ENCODE data around the gene MET. TPM values are rescaled to one million over a fixed set of nuclear protein-coding genes. Genes with fewer than 3 reads are reported as not detected.
A peak's percentile ranks its signal among the peaks of the same experiment; 100 is the strongest.

MET gene
- polyA plus RNA-seq, 2 of the 4 experiments (the other 2 are of a cell fraction), result 72.3 to 165 TPM

GRCh38 chr7:116705419-116705818 is 33.4 kb downstream of the MET start:
- H3K9me3 ChIP-seq, result no peaks in the 10 kb centered on the region
- ATAC-seq, result no peak
- DNase-seq (ENCODE audit: low read depth in 1 of 2, low spot score in 1 of 2), result no peak
- TF ChIP-seq JUNB (IDR thresholded peaks at IDR 0.05) (no peak), EHMT2 (IDR thresholded peaks at IDR 0.05; ENCODE audit: low read depth) (no peak), JUN (IDR thresholded peaks at IDR 0.05) (no peak), RAD21 (conservative IDR thresholded peaks at IDR 0.05 in 1 of 2, IDR thresholded peaks at IDR 0.05 in 1 of 2) (no peak), CHD4 (IDR thresholded peaks at IDR 0.05; ENCODE audit: borderline replicate concordance) (no peak), RARB (CRISPR knock-in tag; IDR thresholded peaks at IDR 0.05) (no peak), POLR2A (IDR thresholded peaks at IDR 0.05; ENCODE audit: low read length) (no peak), ZNF302 (CRISPR knock-in tag; IDR thresholded peaks at IDR 0.05) (no peak), CEBPB (IDR thresholded peaks at IDR 0.05) (no peak), EP300 (IDR thresholded peaks at IDR 0.05) (no peak), CBX8 (IDR thresholded peaks at IDR 0.05) (no peak), PHF8 (IDR thresholded peaks at IDR 0.05; ENCODE audit: borderline replicate concordance, low read depth) (no peak), FOSL2 (IDR thresholded peaks at IDR 0.05) (no peak), FOSL2 (CRISPR knock-in tag; IDR thresholded peaks at IDR 0.05) (no peak)
- ChIA-PET CTCF (no interaction called here), POLR2A (no interaction called here)
- peak overlapping the region; percentile 92 to 98 for H3K27ac ChIP-seq
- H3K4me3 ChIP-seq, result no peak overlapping the region
- peak overlapping the region; percentile 96 for H3K4me2 ChIP-seq
- H3K4me1 ChIP-seq, result peaks cover 82% of the 10 kb centered on the region
- peak; percentile 84 for FAIRE-seq

GRCh38 chr7:116706668-116707126 is 34.7 kb downstream of the MET start:
- FAIRE-seq (peak; percentile 99), DNase-seq (ENCODE audit: low read depth in 1 of 2, low spot score in 1 of 2) (peak; percentile 62 to 82), ATAC-seq (peak; percentile 91 to 94)
- ChIA-PET POLR2A (interaction anchor here (0.7 to 2.8 kb wide), 2 partner anchors 11 to 35 kb away, joined by 4 to 14 read pairs; partner anchors contain the start of gene MET), CTCF (interaction anchor here (0.5 to 1.0 kb wide), 3 partner anchors 35 to 416 kb away, joined by 3 to 4 read pairs (median 3); partner anchors contain the start of gene MET)
- peaks cover 86% of the 10 kb centered on the region for H3K4me1 ChIP-seq
- peak overlapping the region; percentile 96 for H3K4me2 ChIP-seq
- 0% methylated on average over 3 of the region's 3 CpGs for WGBS (ENCODE audit: missing lambda C conversion rate)
- H3K27ac ChIP-seq, result peak overlapping the region; percentile 92 to 98
- H3K9me3 ChIP-seq, result no peaks in the 10 kb centered on the region
- peak overlapping the region; percentile 38 for H3K4me3 ChIP-seq
- TF ChIP-seq CEBPB (IDR thresholded peaks at IDR 0.05) (peak in 1 of 2 experiments; percentile 44; a peak in 1 of 4 replicates), BCL3 (IDR thresholded peaks at IDR 0.05) (peak; percentile 76; the same call in 2 of the 3 replicates), FOSL2 (IDR thresholded peaks at IDR 0.05) (peak; percentile 90), FOSL2 (CRISPR knock-in tag; IDR thresholded peaks at IDR 0.05) (peak; percentile 89), JUN (IDR thresholded peaks at IDR 0.05) (peak; percentile 56 to 78; a peak in 2 of 5 replicates), POLR2A (IDR thresholded peaks at IDR 0.05; ENCODE audit: low read length) (no peak), MAFK (IDR thresholded peaks at IDR 0.05; ENCODE audit: partially characterized antibody) (no peak), SMC3 (IDR thresholded peaks at IDR 0.05) (0 out of 3 replicates have a peak, but pooled peaks have one; percentile 12), ZFP36 (IDR thresholded peaks at IDR 0.05; ENCODE audit: borderline replicate concordance, partially characterized antibody) (no peak), RARB (CRISPR knock-in tag; IDR thresholded peaks at IDR 0.05) (peak; percentile 63; the same call in 1 of the 2 replicates), JUNB (IDR thresholded peaks at IDR 0.05) (peak; percentile 92), NFE2L2 (conservative IDR thresholded peaks at IDR 0.05; ENCODE audit: low read length) (no peak), HEYL (CRISPR knock-in tag; IDR thresholded peaks at IDR 0.05) (no peak), GATA3 (IDR thresholded peaks at IDR 0.05; ENCODE audit: borderline replicate concordance) (peak; percentile 85; the same call in 1 of the 2 replicates), PBX3 (IDR thresholded peaks at IDR 0.05) (no peak; the same call in 1 of the 2 replicates)

DNA sequence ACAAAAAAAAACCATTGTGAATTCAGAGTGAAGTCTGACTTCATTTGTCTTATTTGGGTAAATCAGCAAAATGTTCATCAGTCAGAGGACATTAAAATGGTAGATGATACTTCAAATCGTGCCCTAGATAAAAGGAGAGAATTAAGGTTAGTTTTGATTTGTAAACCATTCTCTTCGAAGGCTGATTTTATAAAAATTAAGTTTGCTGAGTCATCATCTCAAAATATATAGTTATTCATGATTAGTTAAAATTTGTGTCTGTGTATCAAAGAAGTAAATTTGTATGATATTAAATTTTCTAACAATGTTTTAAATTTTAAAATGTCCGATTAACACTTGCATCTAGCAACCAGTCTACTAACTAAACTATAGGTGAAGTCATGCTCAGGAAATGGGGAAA is 35.3 kb downstream of the MET start:
- CTCF ChIA-PET, result interaction anchor here (0.5 to 1.4 kb wide), 3 partner anchors 36 to 180 kb away, joined by 3 to 5 read pairs (median 4); partner anchors contain the start of gene MET

More for the DNA sequence above, 35.3 kb downstream of the MET start:
- FAIRE-seq (no peak), DNase-seq (ENCODE audit: low read depth in 1 of 2, low spot score in 1 of 2) (no peak), ATAC-seq (no peak)
- TF ChIP-seq MAX (IDR thresholded peaks at IDR 0.05), result no peak
- TF ChIP-seq MAZ (IDR thresholded peaks at IDR 0.05; ENCODE audit: borderline replicate concordance, low read depth, low read length), result no peak
- peak; percentile 76 for TF ChIP-seq NFE2L2 (conservative IDR thresholded peaks at IDR 0.05; ENCODE audit: low read length)
- peak; percentile 98 for TF ChIP-seq MAFK (IDR thresholded peaks at IDR 0.05; ENCODE audit: partially characterized antibody)
- TF ChIP-seq FOXS1 (CRISPR knock-in tag; IDR thresholded peaks at IDR 0.05), result no peak
- POLR2A ChIA-PET, result interaction anchor here (0.6 to 2.8 kb wide), 4 partner anchors 10 to 36 kb away, joined by 4 to 14 read pairs (median 4); partner anchors contain the start of gene MET
- WGBS (ENCODE audit: missing lambda C conversion rate), result 3% methylated on average over 3 of the region's 3 CpGs
- peak overlapping the region; percentile 38 for H3K4me3 ChIP-seq
- no peaks in the 10 kb centered on the region for H3K9me3 ChIP-seq
- peaks cover 86% of the 10 kb centered on the region for H3K4me1 ChIP-seq
- H3K4me2 ChIP-seq, result peak overlapping the region; percentile 96
- H3K27ac ChIP-seq, result peak overlapping the region; percentile 92 to 98

Data from A549 (cell line).